Measurements from ENCODE around the gene CD46. TPM values are rescaled to one million over a fixed set of nuclear protein-coding genes. Genes with fewer than 3 reads are reported as not detected.
A peak's percentile ranks its signal among the peaks of the same experiment; 100 is the strongest.
"Not testable (repeated sequence)": the region's sequence is repeated elsewhere in the genome, so short reads cannot be mapped to it uniquely, and the experiment has no call there.

CD46 gene
- 99.8 and 101 TPM in 2 replicates for total RNA-seq

DNA sequence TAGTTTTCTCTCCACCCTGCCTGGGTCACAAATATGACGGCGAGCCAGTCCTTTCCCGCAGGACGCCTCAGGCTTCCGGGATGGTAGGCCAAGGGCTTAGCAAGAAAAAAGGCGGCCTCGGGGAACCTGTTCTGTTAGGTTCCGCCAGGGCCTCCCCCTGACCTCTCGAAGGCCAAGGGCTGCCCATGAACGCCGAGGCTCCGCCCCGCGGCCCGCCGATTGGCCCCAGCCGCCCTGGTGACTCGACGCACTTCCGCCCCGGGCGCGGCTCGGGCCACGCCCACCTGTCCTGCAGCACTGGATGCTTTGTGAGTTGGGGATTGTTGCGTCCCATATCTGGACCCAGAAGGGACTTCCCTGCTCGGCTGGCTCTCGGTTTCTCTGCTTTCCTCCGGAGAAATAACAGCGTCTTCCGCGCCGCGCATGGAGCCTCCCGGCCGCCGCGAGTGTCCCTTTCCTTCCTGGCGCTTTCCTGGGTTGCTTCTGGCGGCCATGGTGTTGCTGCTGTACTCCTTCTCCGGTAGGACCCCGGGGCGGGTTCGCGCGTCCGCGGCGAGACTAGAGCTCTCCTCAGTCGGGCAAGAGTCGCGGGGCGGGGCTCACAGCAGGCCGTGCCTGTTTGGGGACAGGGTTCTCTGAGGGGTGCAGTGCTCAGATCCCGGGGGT lies at the start of gene CD46:
CD46 (plus strand) TSS at position 265 of the 666 bp plus-strand sequence; CDS start at position 424, 159 bp downstream.
- peak; percentile 72 to 92 for DNase-seq (ENCODE audit: low read depth in 2 of 2)

DNA sequence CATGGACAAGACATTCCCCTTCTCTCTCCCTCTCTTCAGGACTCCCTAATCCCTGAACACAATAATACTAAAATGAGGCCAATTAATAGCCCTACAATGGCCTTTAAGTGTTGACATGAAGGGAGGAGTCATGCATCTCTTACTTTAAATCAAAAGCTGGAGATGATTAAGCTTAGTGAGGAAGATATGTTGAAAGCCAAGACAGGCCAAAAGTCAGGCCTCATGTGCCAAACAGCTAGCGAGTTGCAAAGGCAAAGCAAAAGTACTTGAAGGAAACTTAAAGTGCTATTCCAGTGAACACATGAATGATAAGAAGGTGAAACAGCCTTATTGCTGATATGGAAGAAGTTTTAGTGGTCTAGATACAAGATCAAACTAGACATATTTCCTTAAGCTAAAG lies 49.5 kb upstream of the CD46 start:
- no peak for DNase-seq (ENCODE audit: low read depth in 2 of 2)

DNA sequence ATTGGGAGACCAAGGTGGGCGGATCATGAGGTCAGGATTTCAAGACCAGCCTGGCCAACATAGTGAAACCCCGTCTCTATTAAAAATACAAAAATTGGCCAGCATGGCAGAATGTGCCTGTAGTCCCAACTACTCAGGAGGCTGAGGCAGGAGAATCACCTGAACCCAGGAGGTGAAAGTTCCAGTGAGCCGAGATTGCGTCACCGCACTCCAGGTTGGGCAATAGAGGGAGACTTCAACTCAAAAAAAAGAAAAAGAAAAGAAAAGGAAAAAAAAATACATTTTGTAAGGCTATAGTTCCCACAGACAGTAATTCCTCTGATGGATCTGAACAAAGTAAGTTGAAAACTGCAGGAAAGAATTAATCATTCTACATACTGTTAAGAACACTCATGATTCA lies 48.1 kb upstream of the CD46 start:
- DNase-seq (ENCODE audit: low read depth in 2 of 2): no peak

DNA sequence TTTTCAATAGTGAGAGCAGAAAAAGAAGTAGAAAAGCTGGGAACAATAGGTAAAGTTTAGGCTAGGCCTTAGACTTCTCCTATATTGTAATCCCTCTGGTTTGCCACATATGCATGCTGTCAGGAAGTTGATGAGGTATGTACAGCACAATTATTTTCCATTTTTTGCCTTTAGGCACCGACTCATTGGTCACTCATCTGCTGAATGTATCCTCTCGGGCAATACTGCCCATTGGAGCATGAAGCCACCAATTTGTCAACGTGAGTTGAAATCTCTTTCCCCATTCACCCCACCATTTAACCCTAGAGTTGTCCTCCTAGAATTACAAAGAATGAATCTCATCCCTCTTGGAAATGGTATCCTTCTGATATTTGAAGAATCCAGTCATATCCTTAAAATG lies 43.9 kb upstream of the CD46 start:
- not testable (repeated sequence) for DNase-seq (ENCODE audit: low read depth in 2 of 2)

DNA sequence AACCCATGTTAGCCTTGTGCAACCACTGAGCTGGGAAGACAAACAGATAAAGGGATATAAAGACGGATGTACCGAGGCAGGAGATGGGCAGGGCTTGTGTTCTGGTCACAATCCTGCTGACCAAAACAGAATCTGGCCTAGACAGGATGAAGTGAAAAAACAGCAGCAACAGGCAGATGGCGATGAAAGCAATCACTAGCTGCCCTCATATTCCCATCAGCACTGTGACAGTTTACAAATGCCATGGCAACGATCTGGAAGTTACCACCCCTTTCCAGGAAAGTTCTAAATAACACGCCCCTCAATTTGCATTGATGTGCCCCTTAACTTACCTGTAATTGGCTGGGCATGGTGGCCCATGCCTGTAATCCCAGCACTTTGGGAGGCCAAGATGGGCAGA lies 40.6 kb upstream of the CD46 start:
- peak; percentile 21 to 46 for DNase-seq (ENCODE audit: low read depth in 2 of 2)

DNA sequence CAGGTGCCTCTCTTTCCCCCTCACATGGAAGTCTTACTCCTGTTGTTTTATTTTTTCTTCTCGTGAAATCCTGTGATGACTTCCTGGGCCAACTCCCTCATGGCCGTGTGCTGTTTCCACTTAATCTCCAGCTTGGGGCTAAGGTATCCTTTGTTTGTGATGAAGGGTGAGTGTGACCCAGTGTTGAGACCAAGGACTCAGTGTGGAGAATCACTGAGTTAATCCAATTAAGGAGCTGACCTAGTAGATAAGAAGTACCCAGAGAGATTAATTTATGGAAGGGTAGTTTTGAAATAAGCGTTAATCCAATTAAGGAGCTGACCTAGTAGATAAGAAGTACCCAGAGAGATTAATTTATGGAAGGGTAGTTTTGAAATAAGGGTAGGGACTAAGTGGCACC lies 39.2 kb upstream of the CD46 start:
- not testable (repeated sequence) for DNase-seq (ENCODE audit: low read depth in 2 of 2)

DNA sequence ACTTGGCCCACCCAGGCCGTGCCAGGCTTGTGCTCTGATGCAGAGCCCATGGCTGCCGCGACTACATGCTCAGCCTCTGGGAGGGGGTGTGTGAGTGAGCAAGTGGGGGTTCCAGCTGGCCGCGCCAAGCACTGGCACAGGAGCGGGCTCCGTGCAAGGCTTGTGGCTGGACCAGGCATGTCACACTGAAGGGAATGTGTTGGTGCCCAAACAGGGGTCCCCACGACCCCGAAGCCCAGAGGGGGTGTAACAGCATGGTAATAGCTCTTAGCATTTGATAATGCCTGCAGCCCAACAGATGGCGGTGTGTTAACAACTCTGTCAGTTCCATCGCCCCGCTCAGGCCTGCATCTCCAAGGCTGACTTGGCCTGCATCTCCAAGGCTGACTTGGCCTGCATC lies 38.3 kb upstream of the CD46 start:
- no peak for DNase-seq (ENCODE audit: low read depth in 2 of 2)

DNA sequence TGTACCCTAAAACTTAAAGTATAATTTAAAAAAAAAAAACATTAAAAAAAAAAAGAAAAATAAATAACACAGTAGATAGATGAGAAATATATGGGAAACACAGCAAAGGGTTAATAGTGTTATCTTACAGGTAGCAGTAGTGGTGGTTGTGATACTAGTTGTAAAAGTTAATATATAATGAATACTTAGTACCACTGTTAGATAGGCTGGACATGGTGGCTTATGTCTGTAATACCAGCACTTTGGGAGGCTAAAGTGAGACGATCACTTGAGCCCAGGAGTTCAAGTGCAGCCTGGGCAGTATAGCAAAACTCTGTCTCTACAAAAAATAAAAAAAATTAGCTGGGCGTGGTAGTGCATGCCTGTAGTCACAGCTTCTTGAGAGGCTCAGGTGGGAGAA lies 32.6 kb upstream of the CD46 start:
- DNase-seq (ENCODE audit: low read depth in 2 of 2): no peak

DNA sequence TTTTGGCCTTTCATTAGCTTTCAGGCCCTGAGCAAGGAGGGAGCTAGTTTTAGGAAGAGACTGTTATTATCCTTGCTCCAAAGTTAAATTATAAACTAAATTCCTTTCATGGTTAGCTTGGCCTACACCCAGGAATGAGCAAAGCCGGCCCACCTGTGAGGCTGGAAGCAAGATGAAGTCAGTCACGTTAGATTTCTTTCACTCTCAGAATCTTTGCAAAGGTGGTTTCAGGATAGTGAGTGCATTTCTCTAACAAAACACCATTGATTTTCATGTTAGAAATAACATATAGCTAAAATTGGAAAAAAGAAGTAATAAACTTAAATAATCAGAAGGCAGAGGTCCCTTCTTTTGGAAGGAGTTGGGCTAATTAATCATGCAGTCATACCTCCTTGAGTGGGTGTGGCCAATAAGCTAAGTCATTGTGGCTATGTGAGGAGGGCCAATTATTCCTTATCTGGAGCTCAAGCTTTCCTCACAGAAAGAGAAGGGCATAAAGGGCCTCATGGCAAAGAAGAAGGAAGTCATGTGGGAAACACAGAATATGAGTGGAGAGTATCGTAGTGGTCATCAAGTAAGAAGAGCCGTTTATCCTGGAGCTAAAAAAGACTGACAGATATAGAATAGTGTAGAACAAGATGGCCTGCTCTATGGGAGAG lies 23.5 kb upstream of the CD46 start:
- not testable (repeated sequence) for DNase-seq (ENCODE audit: low read depth in 2 of 2)

DNA sequence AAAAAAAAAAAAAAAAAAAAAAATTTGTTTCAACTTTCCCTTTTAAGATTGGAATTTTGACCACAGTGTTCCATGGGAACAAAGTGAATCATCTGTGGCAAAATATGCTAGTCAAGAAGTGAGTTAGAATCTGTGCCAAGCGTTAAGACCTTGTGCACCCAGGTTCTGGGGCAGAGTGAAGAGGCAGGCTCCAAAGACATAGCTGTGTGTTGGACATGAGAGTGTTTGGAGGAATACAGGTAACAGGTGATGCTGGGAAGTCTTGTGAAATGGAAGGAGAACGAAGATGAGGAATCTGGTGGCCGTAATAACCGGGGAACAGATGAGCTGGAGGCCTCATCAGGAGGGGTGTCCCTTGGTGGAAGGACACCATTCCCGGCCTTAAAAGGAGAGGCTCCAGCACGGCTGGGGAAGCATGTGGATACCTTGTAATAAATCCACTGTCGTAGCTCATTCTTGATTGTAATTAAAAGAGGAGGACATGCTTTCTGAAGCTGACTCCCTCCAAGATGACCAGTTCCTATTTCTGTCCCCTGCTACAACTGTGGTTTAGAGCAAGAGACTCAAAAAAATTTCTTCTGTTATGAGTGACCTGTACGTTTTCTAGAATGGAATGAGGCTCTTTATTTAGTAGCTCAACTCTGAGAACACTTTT lies 14.2 kb upstream of the CD46 start:
- DNase-seq (ENCODE audit: low read depth in 2 of 2): not testable (repeated sequence)

DNA sequence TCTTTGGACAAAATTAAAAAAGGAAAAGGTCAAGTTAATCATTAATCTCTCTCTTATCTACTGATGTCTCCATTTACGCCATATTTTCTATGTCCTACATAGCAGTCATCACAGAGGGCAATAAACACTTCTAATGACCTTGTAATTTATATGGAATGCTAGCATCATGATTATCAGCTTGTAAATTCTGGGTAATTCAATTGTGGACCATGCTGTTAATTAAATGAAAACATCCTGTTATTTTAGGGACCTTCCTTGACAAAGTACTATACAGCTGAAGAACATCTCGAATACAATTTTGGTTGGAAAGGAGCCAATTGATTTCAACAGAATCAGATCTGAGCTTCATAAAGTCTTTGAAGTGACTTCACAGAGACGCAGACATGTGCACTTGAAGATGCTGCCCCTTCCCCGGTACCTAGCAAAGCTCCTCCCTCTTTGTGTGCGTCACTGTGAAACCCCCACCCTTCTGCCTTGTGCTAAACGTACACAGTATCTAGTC lies 13.6 kb upstream of the CD46 start:
- DNase-seq (ENCODE audit: low read depth in 2 of 2): not testable (repeated sequence)

DNA sequence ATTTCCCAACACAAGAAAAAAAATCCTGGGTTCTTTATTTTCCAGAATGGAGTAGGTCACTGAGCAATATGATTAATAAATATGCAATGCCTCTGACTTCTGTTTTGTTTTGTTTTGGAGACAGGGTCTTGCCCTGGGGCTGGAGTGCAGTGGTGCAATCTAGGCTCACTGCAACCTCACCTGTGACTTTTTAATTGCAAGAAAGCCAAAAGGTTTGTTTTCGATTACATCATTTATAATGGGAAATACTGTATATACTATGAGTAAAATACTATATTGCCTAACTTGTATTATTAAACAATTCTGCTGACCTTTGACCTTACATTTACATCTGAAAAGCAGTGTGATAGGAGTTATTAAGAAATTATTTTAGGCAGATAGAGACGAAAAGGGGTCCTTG lies 11.6 kb upstream of the CD46 start:
- no peak for DNase-seq (ENCODE audit: low read depth in 2 of 2)

DNA sequence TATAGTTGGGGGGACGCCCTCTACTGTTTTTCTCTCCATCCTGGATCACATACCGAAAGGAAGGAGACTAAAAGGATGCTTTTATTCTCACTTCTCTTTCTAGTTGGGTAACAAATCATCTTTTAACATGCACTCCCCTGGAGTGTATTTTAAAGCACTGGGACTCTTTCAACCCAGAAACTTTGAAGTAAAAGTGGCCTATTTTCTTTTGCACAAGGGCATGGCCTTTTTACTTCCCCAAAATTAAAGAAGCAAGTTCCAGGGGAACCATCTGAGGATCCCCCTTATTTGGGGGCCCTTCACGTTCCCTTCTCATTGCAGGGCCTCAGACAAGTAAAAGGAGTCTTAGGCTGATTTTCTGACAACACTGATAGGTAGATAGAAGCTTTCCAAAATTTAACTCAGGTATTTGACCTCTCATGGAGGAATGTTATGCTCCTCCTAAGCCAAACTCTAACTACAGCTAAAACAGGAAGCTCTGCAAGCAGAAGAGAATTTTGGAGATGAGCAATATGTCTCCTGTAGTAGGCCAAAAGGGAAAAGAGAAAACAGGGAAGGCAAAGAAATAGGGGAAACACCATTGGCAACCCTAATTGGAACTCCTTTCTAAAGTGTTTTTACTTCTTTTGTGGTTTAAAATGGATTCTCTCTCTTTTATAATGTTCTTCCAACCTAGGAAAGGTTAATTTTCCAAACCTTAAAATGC lies 8.9 kb upstream of the CD46 start:
- no peak for DNase-seq (ENCODE audit: low read depth in 2 of 2)

DNA sequence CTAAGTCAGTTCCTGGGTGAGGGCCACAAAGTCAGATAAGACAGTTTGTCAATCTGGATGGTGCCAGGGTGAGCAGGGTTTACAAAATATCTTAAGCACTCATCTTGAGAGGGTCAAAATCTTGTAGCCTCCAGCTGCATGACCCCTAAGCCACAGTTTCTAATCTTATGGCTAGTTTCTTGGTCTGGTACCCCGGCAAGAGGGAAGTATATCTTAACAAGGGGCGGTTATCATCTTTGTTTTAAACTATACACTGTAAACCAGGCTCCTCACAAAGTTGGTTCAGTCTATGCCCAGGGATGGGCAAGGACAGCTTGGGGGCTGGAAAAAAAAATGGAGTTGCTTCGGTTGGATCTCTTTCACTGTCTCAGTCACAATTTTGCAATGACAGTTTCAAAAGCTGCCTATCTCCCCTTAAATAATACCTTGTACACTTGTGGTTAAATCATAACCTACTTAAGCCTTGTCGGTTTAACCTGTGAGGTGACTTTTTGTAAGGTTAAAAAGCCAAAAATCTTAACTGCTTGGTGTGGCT lies 7.8 kb upstream of the CD46 start:
- no peak for DNase-seq (ENCODE audit: low read depth in 2 of 2)

DNA sequence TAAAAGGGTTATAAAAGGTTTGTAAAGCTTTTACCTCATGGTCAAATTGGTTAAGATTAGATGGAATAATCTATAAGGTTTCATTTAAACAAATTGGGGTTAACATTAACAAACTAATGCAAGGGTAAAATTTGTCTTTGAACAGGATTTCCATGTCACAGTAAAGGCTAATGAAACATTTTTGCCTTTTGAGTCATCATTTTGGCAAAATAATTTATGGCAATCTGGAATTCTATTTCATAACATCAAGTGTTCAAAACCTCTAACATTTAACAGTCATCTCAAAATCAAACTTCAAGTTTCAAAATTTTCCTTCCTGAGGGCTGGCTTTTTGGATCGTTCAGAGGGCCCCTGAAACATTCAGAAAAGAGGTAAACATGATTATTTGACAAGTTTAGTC lies 6.6 kb upstream of the CD46 start:
- DNase-seq (ENCODE audit: low read depth in 2 of 2): no peak

DNA sequence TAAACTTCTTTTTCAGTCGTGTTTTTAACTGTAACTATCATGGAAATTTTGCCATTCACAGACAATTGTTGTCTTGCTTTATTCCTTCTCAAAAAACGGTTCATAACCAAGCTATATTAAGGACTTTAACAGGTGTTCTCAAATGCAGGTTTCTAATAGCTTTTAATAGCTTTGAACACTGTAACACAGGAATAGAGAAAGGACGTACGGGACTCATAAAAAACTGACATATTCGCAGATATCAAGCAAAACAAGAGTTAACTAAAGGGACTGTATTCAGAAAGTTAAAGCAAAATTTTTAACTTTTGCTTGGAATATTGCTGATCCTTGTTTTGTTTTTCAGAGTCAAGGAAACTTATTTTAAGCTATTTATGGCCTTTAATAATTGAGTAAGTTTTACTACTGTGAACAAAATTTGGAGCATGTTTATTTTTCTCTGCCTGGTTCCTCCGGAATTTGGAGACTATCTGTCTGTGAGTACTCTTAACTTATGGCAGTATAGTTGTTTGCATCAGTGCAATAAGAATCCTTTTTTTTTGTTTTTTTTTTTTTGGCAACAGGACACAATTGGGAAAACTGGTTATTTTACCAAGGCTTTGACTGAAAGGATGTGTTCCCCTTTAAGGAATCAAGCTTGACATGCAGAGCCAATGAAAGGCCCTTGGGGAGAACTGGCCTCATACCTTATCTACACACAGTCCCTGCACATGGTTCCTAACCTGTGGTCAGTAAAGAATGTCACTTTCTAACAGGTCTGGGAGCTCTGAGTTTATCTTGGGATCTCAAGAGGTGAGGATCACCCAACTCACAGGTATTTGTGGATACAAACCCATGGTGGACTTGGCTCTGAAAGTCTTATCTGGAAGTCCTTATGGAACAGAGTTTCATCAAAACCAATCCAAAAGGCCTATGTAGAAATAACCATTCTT lies 5.8 kb upstream of the CD46 start:
- no peak for DNase-seq (ENCODE audit: low read depth in 2 of 2)

DNA sequence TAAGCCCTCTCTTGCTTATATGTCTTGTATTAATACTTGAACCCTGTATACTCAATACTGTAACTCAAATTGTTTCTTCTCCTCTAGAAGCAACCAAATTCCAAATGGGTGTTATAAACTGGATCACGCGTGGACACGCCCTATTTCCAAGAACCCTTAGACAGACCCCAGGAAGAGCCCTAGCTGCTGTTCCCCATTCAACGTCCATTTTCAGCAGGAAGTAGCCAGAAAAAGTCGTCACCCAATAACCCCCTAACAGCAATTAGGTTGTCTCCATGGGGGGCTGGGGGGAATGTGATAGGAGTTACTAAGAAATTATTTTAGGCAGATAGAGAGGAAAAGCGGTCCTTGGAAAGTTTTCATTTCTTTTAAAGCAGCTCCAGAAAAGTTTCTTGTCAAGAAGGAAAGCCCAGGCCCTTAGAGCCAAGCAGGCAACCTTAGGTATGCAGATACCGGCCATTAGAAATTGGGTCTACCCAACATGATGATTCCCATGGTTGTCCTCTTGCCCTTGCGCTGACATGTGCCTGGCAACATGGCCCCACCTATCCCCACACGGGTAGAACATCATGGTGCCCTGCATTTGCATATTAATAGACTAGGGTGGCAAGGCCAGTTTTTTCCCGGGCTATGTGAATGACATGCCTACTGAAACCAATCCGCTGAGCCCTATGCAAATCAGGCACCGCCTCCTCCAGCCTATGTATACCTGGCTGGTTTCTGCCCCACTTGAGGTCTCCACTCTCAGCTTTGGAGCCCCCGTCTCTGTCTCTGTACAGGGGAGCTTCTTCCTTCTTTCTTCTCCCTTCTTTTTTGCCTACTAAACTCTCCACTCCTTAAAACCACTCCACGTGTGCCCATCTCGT lies 4.0 kb upstream of the CD46 start:
- no peak for DNase-seq (ENCODE audit: low read depth in 2 of 2)

DNA sequence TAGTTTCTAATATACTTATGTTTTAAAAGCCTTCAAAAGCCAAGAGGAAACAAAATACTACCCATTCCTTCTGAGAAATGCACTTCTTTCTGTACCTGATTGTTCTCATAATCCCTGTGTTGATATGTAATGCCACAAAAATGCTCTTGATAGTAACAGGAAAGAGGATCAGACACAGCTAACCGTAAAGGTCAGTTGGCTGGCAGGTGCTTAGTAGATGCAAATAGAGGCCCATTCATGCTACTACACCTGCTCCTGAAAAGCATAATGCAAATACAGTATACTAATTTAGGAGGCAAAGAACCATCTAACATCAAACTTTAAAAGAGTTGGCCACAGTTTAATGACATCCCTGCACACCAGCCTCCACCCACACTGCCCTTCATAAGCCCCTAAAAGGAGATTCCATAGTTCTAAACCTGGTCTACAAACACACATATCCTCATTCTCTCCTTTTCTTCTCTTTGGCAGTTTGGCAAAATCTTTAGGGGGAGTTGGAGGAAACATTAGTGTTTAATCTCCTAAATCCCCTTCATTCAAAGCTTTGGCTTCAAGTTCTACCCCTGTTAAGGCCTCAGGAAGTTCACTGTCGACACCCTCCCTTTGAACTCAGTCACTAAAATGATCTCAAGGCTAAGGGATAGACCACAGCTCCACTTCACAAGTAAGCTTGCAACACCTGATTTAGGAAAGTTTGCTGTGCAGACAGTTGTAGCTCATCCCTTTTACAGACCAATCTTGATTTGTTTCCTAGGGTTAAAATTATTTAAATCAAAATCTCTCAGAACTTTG lies 2.9 kb upstream of the CD46 start:
- DNase-seq (ENCODE audit: low read depth in 2 of 2): no peak
